Endothelial cell of umbilical vein (primary cell): ENCODE measurements around the gene IL6ST. TPM values are rescaled to one million over a fixed set of nuclear protein-coding genes. Genes with fewer than 3 reads are reported as not detected.

Experiments used
- BruUV-seq: library from RNA; stranded (reverse); fragments of 400-500 nt; replicated peaks from 2 replicates; lab custom pipeline; 2021; lab: Mats Ljungman, UMichigan
- CTCF ChIA-PET: fragments of 300-600, 350-600 bp; sonication (Branson Sonifier 250); formaldehyde crosslinking; loops from one replicate; lab custom pipeline; 2021; ENCODE audit warnings: antibody characterized with exemption, inconsistent platforms; lab: Charles Lee
- POLR2A ChIA-PET: fragments of 300-600, 350-600 bp; sonication (Branson Sonifier 250); formaldehyde crosslinking; loops from one replicate; lab custom pipeline; 2021; ENCODE audit warnings: antibody characterized with exemption, inconsistent platforms; lab: Charles Lee
- DNase-seq: peaks from one replicate; pipeline ENCODE4 v3.0.0-alpha.2; 2011; ENCODE audit warnings: low read depth, low spot score
- FAIRE-seq: peaks from 2 replicates; lab custom pipeline; 2011; peaks lifted over from hg19 to GRCh38; lab: Jason Lieb, UNC
- H2AFZ ChIP-seq: 2 replicates; pipeline ENCODE4 v1.6.0; 2012; ENCODE audit warnings: low read depth, low read length, control low read depth, inconsistent platforms
- H3K27ac ChIP-seq: 2 replicates; pipeline ENCODE4 v1.5.1; 2011; ENCODE audit warnings: low read depth, mild to moderate bottlenecking, control low read depth, low read length, moderate library complexity; ENCODE audit not compliant: insufficient read depth
- H3K27me3 ChIP-seq, 2 experiments: 2 replicates each; pipeline versions ENCODE4 v1.6.0 to v1.6.1; 2011; ENCODE audit warnings: low read length in 2 of 2, mixed read lengths in 1 of 2; ENCODE audit not compliant: control insufficient read depth in 2 of 2, insufficient read depth in 2 of 2
- H3K36me3 ChIP-seq, 2 experiments: 2 replicates in 1 of 2; 3 replicates in 1 of 2; pipeline ENCODE4 v1.5.1; 2011; ENCODE audit warnings: low read length in 2 of 2, mild to moderate bottlenecking in 1 of 2, moderate library complexity in 1 of 2; ENCODE audit not compliant: control insufficient read depth in 2 of 2, insufficient read depth in 2 of 2; ENCODE audit errors: extremely low read depth in 1 of 2
- H3K4me1 ChIP-seq: 3 replicates; pipeline ENCODE4 v1.5.1; 2011; ENCODE audit warnings: mild to moderate bottlenecking, low read length; ENCODE audit not compliant: control insufficient read depth, insufficient read depth; ENCODE audit errors: extremely low read depth
- H3K4me2 ChIP-seq: 2 replicates; pipeline ENCODE4 v1.6.1; 2011; ENCODE audit warnings: low read length, control low read depth, mixed read lengths; ENCODE audit not compliant: insufficient read depth
- H3K4me3 ChIP-seq, 3 experiments: fragments of 200-600 bp in 1 of 3; sonication (generic), shearing (Covaris generic) in 1 of 3; replicated peaks in 1 of 3; 2 replicates each; pipeline ENCODE4 v1.5.1; 2011 to 2016; ENCODE audit warnings: control low read depth in 3 of 3, low read length in 3 of 3, mild to moderate bottlenecking in 2 of 3, inconsistent platforms in 1 of 3, low read depth in 1 of 3, moderate library complexity in 1 of 3; ENCODE audit not compliant: insufficient read depth in 1 of 3
- H3K79me2 ChIP-seq: 2 replicates; pipeline ENCODE4 v1.6.0; 2012; ENCODE audit warnings: low read length, inconsistent platforms; ENCODE audit not compliant: control insufficient read depth, insufficient read depth
- H3K9ac ChIP-seq: replicated peaks from 2 replicates; pipeline ENCODE3; 2011; ENCODE audit warnings: low read length, control low read depth; ENCODE audit not compliant: insufficient read depth; ENCODE audit errors: extremely low read depth
- H3K9me1 ChIP-seq: replicated peaks from 3 replicates; pipeline ENCODE4 v1.6.0; 2011; ENCODE audit warnings: mild to moderate bottlenecking, low read length; ENCODE audit not compliant: control insufficient read depth, insufficient read depth; ENCODE audit errors: extremely low read depth
- H3K9me3 ChIP-seq: replicated peaks from 2 replicates; pipeline ENCODE4 v1.5.1; 2012; ENCODE audit warnings: low read length, inconsistent platforms; ENCODE audit not compliant: control insufficient read depth, insufficient read depth
- H4K20me1 ChIP-seq: replicated peaks from 2 replicates; pipeline ENCODE3; 2011; ENCODE audit warnings: mild to moderate bottlenecking, low read length; ENCODE audit not compliant: control insufficient read depth, insufficient read depth; ENCODE audit errors: extremely low read depth
- CTCF ChIP-seq, 2 donors: IDR thresholded peaks; 1 replicate in 1 of 2; 2 replicates in 1 of 2; pipeline ENCODE4 v1.5.1; 2011; ENCODE audit warnings: low read length in 2 of 2, mild to moderate bottlenecking in 2 of 2, moderate library complexity in 2 of 2, control low read depth in 1 of 2, inconsistent platforms in 1 of 2, low read depth in 1 of 2; ENCODE audit not compliant: insufficient read depth in 1 of 2; ENCODE audit errors: extremely low read depth in 1 of 2
- EZH2 ChIP-seq: IDR thresholded peaks from 2 replicates; pipeline ENCODE4 v1.6.1; 2012; ENCODE audit warnings: borderline replicate concordance, low read depth, mild to moderate bottlenecking, moderate library complexity, low read length, inconsistent platforms; ENCODE audit not compliant: severe bottlenecking
- FOS ChIP-seq: IDR thresholded peaks from 2 replicates; pipeline ENCODE4 v1.6.1; 2011; ENCODE audit warnings: mild to moderate bottlenecking, low read length, moderate library complexity, borderline replicate concordance; ENCODE audit not compliant: insufficient read depth
- GATA2 ChIP-seq: IDR thresholded peaks from 2 replicates; pipeline ENCODE4 v1.7.0; 2011; ENCODE audit warnings: low read depth, mild to moderate bottlenecking, moderate library complexity, mixed read lengths, low read length; ENCODE audit not compliant: insufficient read length, insufficient read depth
- JUN ChIP-seq: IDR thresholded peaks from 2 replicates; pipeline ENCODE4 v1.6.1; 2011; ENCODE audit warnings: borderline replicate concordance, low read depth; ENCODE audit not compliant: insufficient read length, insufficient read depth
- MAX ChIP-seq: IDR thresholded peaks from 2 replicates; pipeline ENCODE4 v1.6.1; 2011; ENCODE audit not compliant: insufficient read depth, insufficient read length
- MYC ChIP-seq: IDR thresholded peaks from one replicate; pipeline ENCODE4 v1.6.1; 2011; ENCODE audit warnings: mild to moderate bottlenecking, low read depth, low read length
- POLR2A ChIP-seq: IDR thresholded peaks from 2 replicates; pipeline ENCODE4 v1.6.1; 2012; ENCODE audit warnings: low read depth, mild to moderate bottlenecking, control low read depth, low read length
- POLR2AphosphoS5 ChIP-seq: IDR thresholded peaks from 2 replicates; pipeline ENCODE4 v1.6.1; 2012; ENCODE audit warnings: low read depth, mild to moderate bottlenecking, control low read depth, low read length, moderate library complexity; ENCODE audit not compliant: insufficient read depth
- dilution Hi-C: fragments of 300-500 bp; cut with MboI; formaldehyde crosslinking; loops from one replicate; pipeline ENCODE4 v1.15.0; 2019; ENCODE audit warnings: low sequenced_read_pairs; ENCODE audit not compliant: extremely low pct_ligation_motif_present
- intact Hi-C: fragments of 100-400 bp; cut with micrococcal nuclease; formaldehyde crosslinking; loops from one replicate; pipeline ENCODE4 v1.10.0; 2022
- polyA plus RNA-seq, 4 experiments: library from polyadenylated mRNA; depleted of rRNA in 3 of 4; stranded (reverse) in 3 of 4; unstranded in 1 of 4; fragments of >200 nt; gene quantifications; 2 replicates each; pipeline versions ENCODE4 v1.2.1 to v1.2.3, GENCODE V29; 2011 to 2012; ENCODE audit warnings: missing spikeins in 1 of 4
- total RNA-seq: library from RNA; stranded (reverse); gene quantifications from 2 replicates; pipeline ENCODE4 v1.2.3, GENCODE V29; 2021

Gene IL6ST
- total and polyA plus RNA-seq, 2 donors (not counting 3 experiments of a cell fraction or from before 2014, with no cell fraction given), result 135 to 345 TPM

- H3K4me3 ChIP-seq, result no peak overlapping the region
- H3K79me2 ChIP-seq, result peaks cover 48% of the 10 kb centered on the region
- no peaks in the 10 kb centered on the region for H3K9me1 ChIP-seq
- DNase-seq, result no peak
- H3K9ac ChIP-seq, result no peak overlapping the region
- peaks cover 13 to 32% of the 10 kb centered on the region in 2 experiments for H3K36me3 ChIP-seq
- no peaks in the 10 kb centered on the region for H4K20me1 ChIP-seq
- intact Hi-C loops, result no loop called here
- H3K27ac ChIP-seq, result no peak overlapping the region
- no peaks in the 10 kb centered on the region for H3K9me3 ChIP-seq
- no peaks in the 10 kb centered on the region for H3K27me3 ChIP-seq
- ChIA-PET POLR2A (no interaction called here), CTCF (no interaction called here)
- dilution Hi-C loops, result no loop called here
- TF ChIP-seq POLR2AphosphoS5 (no peak), MAX (no peak), JUN (no peak), GATA2 (no peak), EZH2 (no peak), MYC (no peak), FOS (no peak), POLR2A (no peak), CTCF (IDR thresholded peaks at IDR 0.05; ENCODE audit: extremely low read depth in 1 of 2, insufficient read depth in 1 of 2, low read depth in 1 of 2, low read length in 2 of 2) (no peak)
- H2AFZ ChIP-seq, result no peak overlapping the region
- H3K4me2 ChIP-seq, result no peak overlapping the region
- no TSS peak for BruUV-seq
- peaks cover 11% of the 10 kb centered on the region for H3K4me1 ChIP-seq
- no peak for FAIRE-seq
Observed at GRCh38 chr5:55966284-55966683, 28.5 kb downstream of the IL6ST start.
